T-helper 2 cell treated with Interferon-gamma antibody and Interleukin-4, amounts not matched to agents 5 μg/mL and 100 μg/mL, for 36 hours (primary cell): ENCODE results near the gene IGFBP4.
A peak's percentile ranks its signal among the peaks of the same experiment; 100 is the strongest.

Source experiments
- DNase-seq: peaks from one replicate; pipeline ENCODE4 v3.0.0; 2021; ENCODE audit warnings: low spot score
- H3K27ac Mint-ChIP-seq: one replicate; pipeline ENCODE4 v1.8.0; 2021; ENCODE audit warnings: mild to moderate bottlenecking, mixed read lengths
- H3K27me3 Mint-ChIP-seq: one replicate; pipeline ENCODE4 v1.8.0; 2021; ENCODE audit warnings: low read depth, mixed read lengths
- H3K36me3 Mint-ChIP-seq: one replicate; pipeline ENCODE4 v1.8.0; 2021; ENCODE audit warnings: low read depth, mixed read lengths
- H3K4me1 Mint-ChIP-seq: one replicate; pipeline ENCODE4 v1.8.0; 2021; ENCODE audit warnings: low read depth, mixed read lengths
- H3K4me3 Mint-ChIP-seq: one replicate; pipeline ENCODE4 v1.8.0; 2022; ENCODE audit warnings: mild to moderate bottlenecking, moderate library complexity, mixed read lengths
- H3K9me3 Mint-ChIP-seq: one replicate; pipeline ENCODE4 v1.8.0; 2021; ENCODE audit warnings: mixed read lengths

The IGFBP4 gene

GRCh38 chr17:40454613-40454995, 11.4 kb downstream of the IGFBP4 start:
- H3K4me3 Mint-ChIP-seq: no peak overlapping the region
- DNase-seq: no peak
- H3K27ac Mint-ChIP-seq: no peak overlapping the region
- H3K9me3 Mint-ChIP-seq: no peaks in the 10 kb centered on the region
- no peaks in the 10 kb centered on the region for H3K27me3 Mint-ChIP-seq
- H3K36me3 Mint-ChIP-seq: peaks cover 60% of the 10 kb centered on the region
- H3K4me1 Mint-ChIP-seq: peaks cover 6% of the 10 kb centered on the region

GRCh38 chr17:40456396-40456951, 13.2 kb downstream of the IGFBP4 start:
- no peak overlapping the region for H3K27ac Mint-ChIP-seq
- DNase-seq: no peak
- H3K36me3 Mint-ChIP-seq: peaks cover 57% of the 10 kb centered on the region

GRCh38 chr17:40457369-40457768, 14.1 kb downstream of the IGFBP4 start:
- Mint-ChIP-seq H3K36me3 (peaks cover 52% of the 10 kb centered on the region), H3K4me3 (no peak overlapping the region), H3K27ac (no peak overlapping the region), H3K4me1 (no peaks in the 10 kb centered on the region), H3K9me3 (no peaks in the 10 kb centered on the region), H3K27me3 (no peaks in the 10 kb centered on the region)
- DNase-seq: no peak

More at GRCh38 chr17:40456396-40456951, 13.2 kb downstream of the IGFBP4 start:
- no peaks in the 10 kb centered on the region for H3K27me3 Mint-ChIP-seq
- H3K4me3 Mint-ChIP-seq: no peak overlapping the region
- H3K9me3 Mint-ChIP-seq: no peaks in the 10 kb centered on the region
- H3K4me1 Mint-ChIP-seq: no peaks in the 10 kb centered on the region

- peaks cover 48% of the 10 kb centered on the region for H3K36me3 Mint-ChIP-seq
- no peaks in the 10 kb centered on the region for H3K9me3 Mint-ChIP-seq
- H3K4me1 Mint-ChIP-seq: no peaks in the 10 kb centered on the region
- H3K27ac Mint-ChIP-seq: peak overlapping the region; percentile 63
- H3K27me3 Mint-ChIP-seq: no peaks in the 10 kb centered on the region
- DNase-seq: no peak
- H3K4me3 Mint-ChIP-seq: no peak overlapping the region
Observed at GRCh38 chr17:40457964-40458791, 14.9 kb downstream of the IGFBP4 start.

- Mint-ChIP-seq H3K36me3 (peaks cover 41% of the 10 kb centered on the region), H3K9me3 (no peaks in the 10 kb centered on the region), H3K27ac (no peak overlapping the region), H3K27me3 (no peaks in the 10 kb centered on the region), H3K4me3 (no peak overlapping the region), H3K4me1 (no peaks in the 10 kb centered on the region)
- DNase-seq: no peak
Observed at GRCh38 chr17:40458851-40459482, 15.7 kb downstream of the IGFBP4 start.

GRCh38 chr17:40459636-40460603, 16.7 kb downstream of the IGFBP4 start:
- H3K4me3 Mint-ChIP-seq: no peak overlapping the region
- DNase-seq: no peak
- no peak overlapping the region for H3K27ac Mint-ChIP-seq
- H3K9me3 Mint-ChIP-seq: no peaks in the 10 kb centered on the region
- H3K27me3 Mint-ChIP-seq: no peaks in the 10 kb centered on the region
- H3K4me1 Mint-ChIP-seq: no peaks in the 10 kb centered on the region
- H3K36me3 Mint-ChIP-seq: peaks cover 32% of the 10 kb centered on the region

- DNase-seq: no peak
- H3K27ac Mint-ChIP-seq: no peak overlapping the region
- H3K4me1 Mint-ChIP-seq: no peaks in the 10 kb centered on the region
- H3K36me3 Mint-ChIP-seq: peaks cover 30% of the 10 kb centered on the region
- no peak overlapping the region for H3K4me3 Mint-ChIP-seq
- no peaks in the 10 kb centered on the region for H3K27me3 Mint-ChIP-seq
- no peaks in the 10 kb centered on the region for H3K9me3 Mint-ChIP-seq
Observed at GRCh38 chr17:40460604-40460967, 17.3 kb downstream of the IGFBP4 start.

GRCh38 chr17:40460968-40461731, 17.9 kb downstream of the IGFBP4 start:
- Mint-ChIP-seq H3K9me3 (no peaks in the 10 kb centered on the region), H3K27me3 (no peaks in the 10 kb centered on the region), H3K27ac (no peak overlapping the region), H3K4me3 (no peak overlapping the region), H3K4me1 (peaks cover 2% of the 10 kb centered on the region), H3K36me3 (peaks cover 24% of the 10 kb centered on the region)
- no peak for DNase-seq

GRCh38 chr17:40461732-40462342, 18.6 kb downstream of the IGFBP4 start:
- Mint-ChIP-seq H3K27ac (no peak overlapping the region), H3K4me1 (peaks cover 3% of the 10 kb centered on the region), H3K27me3 (no peaks in the 10 kb centered on the region), H3K9me3 (no peaks in the 10 kb centered on the region), H3K36me3 (peaks cover 17% of the 10 kb centered on the region), H3K4me3 (no peak overlapping the region)
- no peak for DNase-seq

GRCh38 chr17:40462343-40463121, 19.3 kb downstream of the IGFBP4 start:
- no peaks in the 10 kb centered on the region for H3K9me3 Mint-ChIP-seq
- no peak for DNase-seq
- no peaks in the 10 kb centered on the region for H3K27me3 Mint-ChIP-seq
- H3K36me3 Mint-ChIP-seq: peaks cover 10% of the 10 kb centered on the region
- peaks cover 3% of the 10 kb centered on the region for H3K4me1 Mint-ChIP-seq
- no peak overlapping the region for H3K4me3 Mint-ChIP-seq
- H3K27ac Mint-ChIP-seq: no peak overlapping the region

GRCh38 chr17:40463122-40463550, 19.9 kb downstream of the IGFBP4 start:
- Mint-ChIP-seq H3K27ac (peak overlapping the region; percentile 64), H3K9me3 (no peaks in the 10 kb centered on the region), H3K4me1 (peaks cover 3% of the 10 kb centered on the region), H3K4me3 (no peak overlapping the region), H3K27me3 (no peaks in the 10 kb centered on the region), H3K36me3 (peaks cover 5% of the 10 kb centered on the region)
- no peak for DNase-seq

- Mint-ChIP-seq H3K27ac (peak overlapping the region; percentile 48), H3K36me3 (no peaks in the 10 kb centered on the region), H3K4me3 (no peak overlapping the region), H3K27me3 (no peaks in the 10 kb centered on the region), H3K4me1 (peaks cover 3% of the 10 kb centered on the region), H3K9me3 (no peaks in the 10 kb centered on the region)
- no peak for DNase-seq
Observed at GRCh38 chr17:40464392-40464855, 21.2 kb downstream of the IGFBP4 start.
